G401.6 (cell line): ENCODE measurements around the gene MFGE8.

Experiments
- FAIRE-seq: peaks from 2 replicates; lab custom pipeline; 2012; peaks lifted over from hg19 to GRCh38; lab: Jason Lieb, UNC

MFGE8 gene

GRCh38 chr15:88898736-88899135 is 14.4 kb downstream of the MFGE8 start:
- no peak for FAIRE-seq

DNA sequence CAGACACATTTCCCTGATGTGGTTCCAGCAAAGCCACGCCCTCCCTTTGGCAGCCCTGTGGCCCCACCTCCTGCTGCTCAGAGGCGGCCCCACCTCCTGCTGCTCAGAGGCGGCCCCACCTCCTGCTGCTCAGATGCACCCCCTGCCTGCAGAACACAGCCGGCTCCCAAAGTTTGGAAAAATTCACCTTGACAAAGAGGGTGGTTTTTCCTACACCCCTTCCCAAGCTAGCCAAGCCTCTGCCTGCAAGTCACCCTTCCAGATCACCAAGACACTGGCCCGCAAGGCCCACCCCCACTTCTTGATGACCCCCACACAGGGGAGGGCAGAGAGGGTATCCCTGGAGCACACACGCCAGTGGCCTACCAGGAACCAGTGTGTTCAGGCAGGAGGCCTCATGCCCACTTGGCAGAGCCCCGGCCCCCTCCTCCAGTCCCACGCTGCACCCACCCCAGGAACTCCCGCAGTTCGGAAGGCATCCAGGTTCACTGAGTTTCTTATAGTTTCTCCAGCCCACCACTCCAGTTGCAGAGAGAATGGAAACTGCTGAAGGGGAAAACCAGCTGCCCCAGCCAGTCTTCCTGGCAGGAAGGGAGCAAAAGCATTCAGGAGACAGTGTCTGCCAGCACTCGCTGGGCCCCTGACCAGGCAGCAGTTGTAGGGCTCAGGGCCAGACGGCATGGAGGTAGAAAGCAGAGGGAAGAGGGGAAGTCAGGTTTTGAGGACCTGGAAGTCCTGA is 15.6 kb downstream of the MFGE8 start:
- FAIRE-seq = peak; percentile 21

GRCh38 chr15:88897142-88897455 is 16.1 kb downstream of the MFGE8 start:
- FAIRE-seq = no peak

GRCh38 chr15:88896333-88897033 is 16.7 kb downstream of the MFGE8 start:
- FAIRE-seq = no peak

DNA sequence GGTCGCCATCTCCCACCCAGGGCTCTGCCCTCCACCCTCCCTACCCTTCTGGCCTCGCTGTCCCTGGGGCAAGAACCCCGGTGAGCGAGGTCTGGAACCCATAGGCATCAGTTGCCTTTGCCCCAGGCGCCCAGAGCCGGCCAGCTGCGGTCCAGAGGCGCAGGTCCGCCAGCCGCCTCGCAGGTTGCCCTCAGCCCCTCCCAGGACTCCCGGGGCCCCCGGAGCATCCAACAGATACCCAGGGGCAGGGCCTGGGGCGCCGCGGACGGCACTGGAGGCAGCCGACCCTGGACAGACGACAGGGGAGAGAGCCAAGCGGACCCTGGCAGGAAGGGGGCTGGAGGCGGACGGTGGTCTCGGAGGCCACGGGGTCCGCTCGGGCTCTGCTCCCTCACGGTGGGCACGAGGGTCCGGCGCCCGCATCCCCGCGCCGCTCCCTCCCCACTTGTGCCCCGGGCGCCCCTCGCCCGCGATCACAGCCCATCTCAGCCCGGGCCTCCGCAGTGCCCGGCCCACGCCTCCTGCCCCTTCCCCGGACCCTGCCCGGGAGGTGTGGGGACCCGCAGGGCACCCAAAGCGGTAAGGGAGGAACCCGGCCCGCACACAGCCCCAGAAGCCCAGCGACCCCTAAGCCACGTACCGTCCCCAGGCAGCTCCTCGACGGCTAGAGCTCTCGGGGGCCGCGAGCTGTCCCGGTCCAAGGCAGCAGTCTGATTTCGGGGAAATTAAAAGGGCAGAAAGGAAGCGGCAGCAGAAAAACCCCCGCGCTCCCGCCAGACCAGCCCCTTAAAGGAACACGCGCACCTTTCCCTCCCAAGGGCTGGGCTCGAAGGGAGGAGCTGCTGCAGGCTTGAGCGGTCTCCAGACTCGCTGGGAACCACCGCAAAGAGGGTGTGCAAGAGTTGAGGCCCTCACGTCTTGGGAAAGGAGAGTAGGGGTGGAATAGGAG is 18.1 kb downstream of the MFGE8 start, which contains the start of gene HAPLN3:
Gene HAPLN3 (minus strand): TSS at position 726 of the 949 bp plus-strand sequence. CDS start 8,246 bp downstream, outside the sequence.
- no peak for FAIRE-seq

GRCh38 chr15:88894348-88894818 is 18.8 kb downstream of the MFGE8 start:
- FAIRE-seq = peak; percentile 50

DNA sequence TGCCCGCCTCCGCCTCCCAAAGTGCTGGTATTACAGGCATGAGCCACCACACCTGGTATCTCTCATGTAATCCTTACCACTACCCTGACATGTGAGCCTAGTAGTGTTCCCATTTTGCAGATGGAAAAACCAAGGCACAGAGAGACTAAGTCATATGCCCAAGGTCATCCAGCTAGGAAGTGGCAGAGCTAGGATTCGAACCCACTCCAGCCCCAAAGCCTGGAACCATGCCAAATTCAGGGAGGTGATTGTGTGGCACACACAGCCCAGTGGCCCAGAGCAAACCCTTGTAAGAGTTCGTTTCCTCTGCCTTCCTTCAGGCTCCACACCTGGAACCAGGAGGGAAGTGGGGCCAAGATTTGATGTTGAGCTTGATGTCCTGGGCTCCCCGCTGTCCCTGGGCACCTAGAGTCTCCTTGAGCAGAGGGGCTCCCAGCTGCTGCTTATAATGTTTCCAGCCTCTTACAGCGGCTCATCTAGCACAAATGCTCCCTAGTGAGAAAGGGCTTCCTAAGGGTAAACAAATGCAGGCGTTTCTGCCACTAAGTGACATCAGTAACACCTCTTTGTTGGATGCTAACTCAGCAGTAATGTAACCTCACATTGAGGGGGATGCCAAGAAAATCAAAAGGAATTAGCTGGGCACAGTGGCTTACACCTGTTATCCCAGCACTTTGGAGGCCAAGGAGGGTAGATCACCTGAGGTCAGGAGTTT is 21.5 kb downstream of the MFGE8 start:
- FAIRE-seq = no peak

DNA sequence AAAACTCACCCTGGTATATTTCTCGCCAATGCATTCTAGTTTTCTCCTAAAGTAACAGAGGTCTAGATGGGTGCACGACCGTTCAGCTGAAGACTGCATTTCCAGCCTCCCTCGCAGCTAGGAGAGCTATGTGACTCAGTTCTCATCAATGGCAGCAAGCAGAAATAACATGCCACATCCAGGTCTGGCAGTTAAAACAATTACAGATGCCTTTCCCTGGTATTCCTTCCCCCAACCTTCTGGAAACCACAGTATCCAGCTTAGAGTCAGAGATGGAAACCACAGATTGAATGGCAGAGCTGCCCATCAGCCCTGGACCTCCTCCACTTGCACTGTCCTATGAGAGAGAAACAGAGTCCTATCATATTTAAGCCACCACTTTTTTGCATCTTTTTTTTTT is 22.7 kb downstream of the MFGE8 start:
- FAIRE-seq = no peak

DNA sequence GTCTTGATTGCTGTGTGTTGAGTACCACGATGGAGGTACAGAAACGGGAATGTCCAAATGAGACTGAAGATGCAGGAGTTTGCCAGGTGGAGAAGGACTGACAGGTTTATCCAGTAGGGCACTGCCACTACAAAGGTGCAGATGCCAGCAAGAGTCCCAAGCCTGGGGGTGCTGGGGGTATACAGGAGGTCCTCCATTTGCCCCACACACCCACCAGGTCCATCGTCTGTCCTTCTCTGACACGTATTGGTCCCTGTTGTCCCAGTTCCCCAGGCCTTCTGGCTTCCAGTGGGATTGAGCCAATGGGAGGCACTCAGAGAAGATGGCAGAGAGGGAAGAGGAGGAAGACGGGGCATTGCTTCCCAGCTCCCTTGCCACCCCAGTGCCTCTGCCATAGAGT is 24.5 kb downstream of the MFGE8 start:
- FAIRE-seq = no peak

- FAIRE-seq = no peak
These were observed 26.1 kb downstream of the MFGE8 start for GRCh38 chr15:88887068-88887580.

- FAIRE-seq = no peak
These were observed 30.4 kb downstream of the MFGE8 start for GRCh38 chr15:88882785-88883184.

DNA sequence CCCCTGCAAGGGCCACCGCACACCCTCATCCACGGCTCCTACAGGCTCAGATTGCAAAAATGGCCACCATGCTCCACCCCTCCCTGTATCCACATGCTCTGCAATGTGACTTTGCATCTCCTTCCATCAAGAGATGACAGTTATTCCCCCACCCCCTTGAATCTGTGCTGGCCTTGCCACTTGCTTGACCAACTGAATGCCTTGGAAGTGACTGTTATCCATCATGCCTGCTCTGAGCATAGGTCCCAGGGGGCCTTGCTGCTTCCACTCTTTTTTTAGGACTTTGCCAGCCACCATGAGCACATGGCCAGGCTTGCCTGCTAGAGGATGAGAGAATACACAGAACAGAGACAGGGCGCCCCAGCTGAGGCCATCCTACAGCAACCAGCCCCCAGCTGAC is 31.4 kb downstream of the MFGE8 start:
- FAIRE-seq = no peak

GRCh38 chr15:88880944-88881740 is 32.0 kb downstream of the MFGE8 start:
- FAIRE-seq = no peak

- FAIRE-seq = no peak
These were observed 34.4 kb downstream of the MFGE8 start for GRCh38 chr15:88878720-88879184.

DNA sequence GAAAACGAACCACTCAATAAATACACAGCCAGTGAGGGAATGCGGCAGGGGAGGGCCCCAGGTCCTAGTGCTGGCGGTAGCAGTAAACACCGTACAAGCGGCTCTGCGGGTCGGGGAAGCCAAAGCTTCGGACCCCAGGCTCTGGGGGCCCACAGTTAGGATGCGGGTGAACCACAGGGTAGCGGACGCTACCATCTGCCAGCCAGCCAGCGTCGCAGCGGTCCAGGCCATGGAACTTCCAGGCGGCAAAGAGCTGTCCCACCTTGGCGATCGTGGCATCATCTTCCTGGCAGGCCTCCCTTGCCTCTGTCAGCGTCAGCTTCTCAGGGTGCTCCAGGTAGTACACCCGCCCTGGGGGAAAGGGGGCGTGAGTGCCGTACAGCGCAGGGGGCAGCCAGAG is 35.3 kb downstream of the MFGE8 start:
- FAIRE-seq = no peak

DNA sequence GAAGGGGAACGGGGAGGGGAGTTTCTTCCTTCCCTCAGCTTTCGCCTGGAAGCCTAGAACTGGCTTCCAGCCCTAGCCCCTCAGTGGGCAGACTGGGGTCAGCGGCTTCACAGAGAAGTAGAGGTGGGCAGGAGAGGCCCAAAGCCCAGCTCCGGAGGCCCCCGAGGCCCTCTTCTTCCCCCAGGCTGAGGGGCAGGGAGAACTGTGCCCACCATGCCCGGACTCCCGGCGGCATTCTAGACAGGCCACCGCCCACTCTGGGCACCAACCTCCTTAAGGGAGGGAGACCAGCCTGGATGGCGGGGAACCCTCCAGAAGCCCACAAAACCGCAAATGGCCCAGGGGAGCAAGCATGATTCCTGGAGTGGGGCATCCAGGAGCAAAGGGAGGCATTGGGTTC is 35.8 kb downstream of the MFGE8 start:
- FAIRE-seq = no peak

DNA sequence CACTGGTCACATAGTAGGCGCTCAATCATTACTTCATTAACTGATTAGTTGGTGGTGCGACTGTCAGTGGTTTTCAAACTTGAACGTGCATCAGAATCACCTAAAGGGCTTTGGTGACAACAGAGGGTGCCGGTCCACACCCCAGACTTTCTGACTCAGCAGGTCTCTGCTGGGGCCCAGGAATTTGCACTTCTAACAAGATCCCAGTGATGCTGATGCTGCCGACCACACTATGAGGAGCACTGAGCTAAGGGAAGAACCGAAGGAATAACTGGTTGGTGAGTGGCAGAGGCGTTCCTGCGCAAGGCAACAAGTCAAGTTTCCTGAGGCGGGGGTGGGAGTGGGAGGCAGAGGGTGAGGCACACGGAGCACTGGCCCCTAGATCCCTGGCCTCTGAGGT is 36.6 kb downstream of the MFGE8 start:
- FAIRE-seq = no peak

DNA sequence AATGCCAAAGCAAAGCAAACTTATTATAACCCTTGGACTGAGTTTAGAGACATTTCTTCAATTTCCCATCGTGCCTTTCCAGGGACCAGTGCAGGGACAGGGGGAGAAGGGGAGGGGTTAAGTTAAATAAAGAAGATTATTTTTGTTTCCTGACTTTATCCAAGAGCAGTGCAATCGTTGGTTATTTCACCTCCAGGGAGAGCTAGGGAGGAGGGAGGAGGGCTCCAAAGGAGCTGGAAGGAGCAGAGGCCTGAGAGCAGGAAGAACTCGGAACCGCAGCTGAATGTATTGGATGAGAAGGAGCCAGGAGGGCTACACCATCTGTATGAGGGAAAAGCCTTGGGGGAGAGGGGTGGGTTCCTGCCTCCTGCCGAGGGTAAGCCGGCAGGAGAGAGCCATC is 38.5 kb downstream of the MFGE8 start:
- FAIRE-seq = no peak

- no peak for FAIRE-seq
These were observed 38.9 kb downstream of the MFGE8 start for GRCh38 chr15:88874275-88874674.

DNA sequence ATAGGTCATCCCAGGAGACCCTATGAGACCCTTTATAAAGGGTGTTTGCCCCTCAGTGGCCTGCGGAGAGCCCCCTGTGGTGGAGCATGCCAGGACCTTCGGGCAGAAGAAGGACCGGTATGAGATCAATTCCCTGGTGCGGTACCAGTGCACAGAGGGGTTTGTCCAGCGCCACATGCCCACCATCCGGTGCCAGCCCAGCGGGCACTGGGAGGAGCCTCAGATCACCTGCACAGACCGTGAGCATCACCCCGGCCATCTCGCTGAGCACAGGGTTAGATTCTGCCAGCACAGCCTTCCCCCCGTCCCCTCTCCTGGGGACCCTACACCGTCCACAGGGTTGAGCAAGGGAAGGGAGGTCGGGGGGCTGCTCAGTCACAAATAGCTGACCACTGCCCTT is 39.4 kb downstream of the MFGE8 start:
- FAIRE-seq = no peak

DNA sequence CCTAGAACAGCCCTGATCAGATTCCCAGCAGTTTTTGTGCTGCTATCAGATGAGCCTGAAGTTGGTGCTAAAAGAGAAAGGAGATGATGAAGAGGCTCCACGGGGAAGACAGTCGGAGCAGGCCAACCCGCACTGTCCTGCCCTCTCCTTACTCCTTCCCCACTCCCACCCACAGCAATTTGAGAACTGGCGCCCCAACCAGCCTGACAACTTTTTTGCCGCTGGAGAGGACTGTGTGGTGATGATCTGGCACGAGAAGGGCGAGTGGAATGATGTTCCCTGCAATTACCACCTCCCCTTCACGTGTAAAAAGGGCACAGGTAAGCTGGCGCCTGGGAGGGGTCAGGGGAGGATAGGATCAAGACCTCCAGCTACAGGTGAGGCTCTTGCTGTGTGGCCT is 40.5 kb downstream of the MFGE8 start:
- FAIRE-seq = no peak
